Measurements from ENCODE around the gene CAPZB.

DNA sequence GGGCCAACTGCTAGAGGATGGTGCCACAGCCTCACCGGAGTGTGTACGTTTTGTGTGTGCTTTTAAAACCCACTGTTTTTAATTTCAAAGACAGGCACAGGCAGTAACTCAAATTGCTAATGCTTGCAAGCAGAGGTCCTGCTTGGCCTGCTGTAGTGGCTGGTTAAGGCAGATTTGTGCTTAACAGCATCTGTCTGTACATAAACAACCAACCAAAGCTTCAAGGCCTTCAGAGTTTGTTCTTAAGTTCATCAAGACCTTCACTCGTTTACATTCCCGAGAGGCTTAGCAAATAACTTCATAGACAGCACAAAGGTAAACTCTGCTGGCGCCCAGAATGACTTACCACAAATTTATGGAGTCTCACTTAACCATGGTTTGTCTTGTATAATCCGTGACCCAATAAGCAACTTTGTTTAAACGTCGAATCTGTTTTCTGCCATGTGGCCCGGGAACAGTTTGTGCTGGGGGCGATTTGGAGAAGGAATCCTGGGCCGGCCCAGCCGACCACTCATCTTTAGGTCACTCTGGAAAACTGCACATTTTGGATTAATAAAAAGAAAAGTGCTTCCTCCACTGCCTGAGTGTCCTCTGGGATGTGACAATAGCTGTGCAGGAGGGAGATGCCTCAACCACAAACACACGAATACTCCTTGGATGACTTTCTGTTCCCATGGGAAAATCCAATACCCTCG lies 58.1 kb downstream of the CAPZB start:
- TF ChIP-seq, protein P1, sequence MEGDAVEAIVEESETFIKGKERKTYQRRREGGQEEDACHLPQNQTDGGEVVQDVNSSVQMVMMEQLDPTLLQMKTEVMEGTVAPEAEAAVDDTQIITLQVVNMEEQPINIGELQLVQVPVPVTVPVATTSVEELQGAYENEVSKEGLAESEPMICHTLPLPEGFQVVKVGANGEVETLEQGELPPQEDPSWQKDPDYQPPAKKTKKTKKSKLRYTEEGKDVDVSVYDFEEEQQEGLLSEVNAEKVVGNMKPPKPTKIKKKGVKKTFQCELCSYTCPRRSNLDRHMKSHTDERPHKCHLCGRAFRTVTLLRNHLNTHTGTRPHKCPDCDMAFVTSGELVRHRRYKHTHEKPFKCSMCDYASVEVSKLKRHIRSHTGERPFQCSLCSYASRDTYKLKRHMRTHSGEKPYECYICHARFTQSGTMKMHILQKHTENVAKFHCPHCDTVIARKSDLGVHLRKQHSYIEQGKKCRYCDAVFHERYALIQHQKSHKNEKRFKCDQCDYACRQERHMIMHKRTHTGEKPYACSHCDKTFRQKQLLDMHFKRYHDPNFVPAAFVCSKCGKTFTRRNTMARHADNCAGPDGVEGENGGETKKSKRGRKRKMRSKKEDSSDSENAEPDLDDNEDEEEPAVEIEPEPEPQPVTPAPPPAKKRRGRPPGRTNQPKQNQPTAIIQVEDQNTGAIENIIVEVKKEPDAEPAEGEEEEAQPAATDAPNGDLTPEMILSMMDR (IDR thresholded peaks at IDR 0.05), result no peak
- no peak for TF ChIP-seq POLR2A (IDR thresholded peaks at IDR 0.05)
